ENCODE results near the gene C2orf74.
"Not testable (repeated sequence)": the region's sequence is repeated elsewhere in the genome, so short reads cannot be mapped to it uniquely, and the experiment has no call there.

Gene C2orf74

DNA sequence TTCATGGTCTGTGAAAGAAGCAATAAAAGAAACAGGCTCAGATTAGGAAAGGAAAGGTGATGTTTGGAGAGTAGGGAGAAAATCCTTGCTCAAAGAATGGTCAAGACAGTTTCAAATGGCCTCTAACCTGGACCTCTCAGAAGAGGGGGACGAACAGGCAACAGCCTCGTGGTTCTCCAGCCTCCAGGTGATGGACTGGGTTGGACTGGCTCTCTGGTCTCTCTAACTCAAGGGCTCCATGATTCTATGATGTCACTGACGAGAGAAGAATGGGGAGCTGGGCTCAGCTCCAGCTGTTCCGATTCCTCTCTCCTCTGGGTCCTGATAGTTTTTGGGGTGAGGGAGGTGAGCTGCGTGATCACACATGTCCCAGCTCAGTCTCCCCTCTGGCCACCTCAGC lies at the start of gene C2orf74:
TSS of gene C2orf74 (plus strand) at position 301 of the 400 bp plus-strand sequence. CDS start 327 bp downstream, outside the sequence.
- DNase-seq (ENCODE audit: low read depth in 2 of 2), result no peak

DNA sequence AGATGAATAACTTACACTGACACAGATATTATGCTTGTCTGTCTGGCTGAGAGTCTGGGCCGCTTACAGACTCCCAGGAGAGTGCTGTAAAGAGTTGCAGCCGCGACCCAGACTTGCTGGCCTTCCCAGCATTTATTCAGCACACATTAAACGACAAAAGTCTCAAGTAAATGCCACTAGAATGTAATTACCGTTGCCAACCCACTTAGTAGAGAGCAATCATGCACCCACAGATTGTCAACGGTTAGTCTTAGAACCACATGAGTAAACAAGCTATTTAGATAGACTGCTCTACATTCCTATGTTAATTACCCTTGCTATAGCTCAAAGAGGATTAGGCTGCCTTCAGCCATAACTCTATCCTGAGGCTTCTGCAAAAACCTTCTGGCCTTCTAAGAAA lies 47.8 kb upstream of the C2orf74 start:
- no peak for DNase-seq (ENCODE audit: low read depth in 2 of 2)

DNA sequence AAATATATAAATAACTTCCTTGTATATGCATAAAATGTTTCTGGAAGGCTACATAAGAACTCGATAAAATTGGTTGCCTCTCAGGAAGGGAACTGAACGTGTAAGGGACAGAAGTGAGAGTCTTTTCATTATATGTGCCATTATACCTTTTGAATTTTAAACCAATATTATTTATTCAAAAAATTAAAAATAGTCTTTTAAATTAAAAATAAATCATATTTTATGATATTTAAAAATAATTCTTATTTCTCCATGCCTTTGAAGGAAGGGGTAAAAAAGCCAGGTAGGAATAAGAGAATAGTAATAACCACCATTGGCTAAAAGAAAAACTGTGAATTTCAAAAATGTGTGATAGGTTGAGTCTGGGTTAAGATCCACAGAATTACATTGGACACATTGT lies 45.7 kb upstream of the C2orf74 start:
- DNase-seq (ENCODE audit: low read depth in 2 of 2), result no peak

DNA sequence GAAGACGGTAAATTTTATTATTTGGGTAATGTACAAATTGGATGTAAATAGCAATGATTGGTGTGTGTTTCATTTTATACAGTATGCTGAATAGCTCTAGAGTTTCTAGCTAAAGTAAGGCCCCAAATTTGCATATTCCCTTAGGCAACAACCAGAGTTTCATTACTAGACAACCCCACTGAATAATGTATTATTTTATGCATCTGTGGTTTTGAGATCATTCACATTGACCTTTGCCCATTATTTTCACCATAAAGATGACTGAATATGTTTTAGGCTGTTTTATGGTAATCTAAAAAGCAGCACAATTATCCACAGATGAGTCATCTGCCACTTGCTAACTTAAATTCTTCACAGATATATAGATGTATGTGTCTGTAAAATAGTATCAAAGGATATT lies 44.5 kb upstream of the C2orf74 start:
- DNase-seq (ENCODE audit: low read depth in 2 of 2), result no peak

DNA sequence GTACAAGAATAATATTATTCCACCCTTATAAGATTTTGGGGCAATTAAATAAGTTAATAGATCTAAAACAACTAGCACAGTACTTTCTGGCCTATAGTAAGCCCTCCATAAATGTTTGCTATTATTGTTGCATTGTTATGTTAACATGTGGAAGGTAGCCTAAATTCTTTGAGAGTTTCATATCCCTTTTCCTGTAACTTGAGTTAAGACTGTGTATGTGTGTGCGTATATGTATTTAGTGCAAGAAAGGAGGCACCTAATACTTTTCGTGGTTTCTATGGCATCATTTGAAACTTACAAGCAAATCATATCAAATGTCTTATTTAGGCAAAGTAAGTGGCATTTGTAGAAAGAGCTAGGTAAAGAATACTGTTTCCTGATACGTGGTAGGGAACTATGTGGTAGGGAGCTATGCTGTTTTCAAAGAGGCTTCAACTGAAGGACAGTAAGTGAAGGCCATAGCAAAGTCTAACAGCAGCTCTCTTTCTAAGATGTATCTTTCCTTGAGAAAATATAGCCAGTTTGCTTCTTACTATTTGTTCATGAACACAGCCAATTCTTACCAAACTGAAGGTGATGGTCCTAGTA lies 36.8 kb upstream of the C2orf74 start:
- DNase-seq (ENCODE audit: low read depth in 2 of 2), result no peak

DNA sequence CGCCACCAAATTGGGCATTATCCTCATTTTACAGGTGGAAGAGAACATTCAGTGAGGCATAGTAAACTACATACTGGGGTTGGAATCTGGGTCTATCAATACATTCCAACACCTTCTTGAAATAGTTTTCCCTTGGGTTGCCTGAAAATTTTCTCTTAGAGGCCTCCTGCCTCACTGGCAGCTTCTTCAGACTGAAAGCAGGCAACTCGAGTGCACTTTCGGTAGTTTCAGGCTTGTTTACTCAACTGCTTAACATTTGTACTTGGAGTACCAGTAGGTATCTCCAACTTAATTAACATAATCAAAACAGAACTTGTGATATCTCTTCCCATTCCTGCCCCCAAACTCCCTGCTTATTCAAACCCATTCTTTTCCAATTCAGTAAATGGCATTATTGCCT lies 36.2 kb upstream of the C2orf74 start:
- DNase-seq (ENCODE audit: low read depth in 2 of 2), result no peak

DNA sequence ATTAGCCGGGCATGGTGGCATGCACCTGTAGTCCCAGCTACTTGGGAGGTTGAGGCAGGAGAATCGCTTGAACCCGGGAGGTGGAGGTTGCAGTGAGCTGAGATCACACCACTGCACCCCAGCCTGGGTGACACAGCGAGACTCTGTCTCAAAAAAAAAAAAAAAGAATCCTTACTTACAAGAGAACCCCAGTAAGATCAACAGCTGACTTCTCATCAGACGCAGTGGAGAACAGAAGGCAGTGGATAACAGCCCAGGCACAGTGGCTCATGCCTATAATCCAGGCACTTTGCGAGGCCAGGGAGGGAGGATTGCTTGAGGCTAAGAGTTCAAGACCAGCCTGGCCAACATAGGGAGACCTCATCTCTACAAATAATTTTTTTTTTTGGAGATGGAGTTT lies 33.9 kb upstream of the C2orf74 start:
- DNase-seq (ENCODE audit: low read depth in 2 of 2), result not testable (repeated sequence)

DNA sequence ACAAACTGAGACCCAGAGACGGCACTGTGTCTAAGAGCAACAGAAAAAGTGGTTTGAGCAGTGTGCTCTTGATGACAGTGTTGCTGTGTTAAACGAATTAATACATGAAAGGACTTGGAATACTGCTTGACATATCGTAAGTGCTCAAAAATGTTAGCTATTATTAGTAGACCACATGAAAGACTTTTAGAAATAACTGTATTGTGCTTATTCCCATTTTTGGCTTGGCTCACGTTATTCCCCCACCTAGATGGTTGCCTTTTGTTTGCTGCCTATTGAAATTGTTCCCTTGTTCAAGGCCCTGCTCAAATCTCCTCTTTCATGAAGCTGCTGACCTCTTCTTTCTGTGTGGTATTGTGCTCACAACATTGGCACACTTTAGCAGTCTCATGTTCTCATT lies 27.8 kb upstream of the C2orf74 start:
- no peak for DNase-seq (ENCODE audit: low read depth in 2 of 2)

DNA sequence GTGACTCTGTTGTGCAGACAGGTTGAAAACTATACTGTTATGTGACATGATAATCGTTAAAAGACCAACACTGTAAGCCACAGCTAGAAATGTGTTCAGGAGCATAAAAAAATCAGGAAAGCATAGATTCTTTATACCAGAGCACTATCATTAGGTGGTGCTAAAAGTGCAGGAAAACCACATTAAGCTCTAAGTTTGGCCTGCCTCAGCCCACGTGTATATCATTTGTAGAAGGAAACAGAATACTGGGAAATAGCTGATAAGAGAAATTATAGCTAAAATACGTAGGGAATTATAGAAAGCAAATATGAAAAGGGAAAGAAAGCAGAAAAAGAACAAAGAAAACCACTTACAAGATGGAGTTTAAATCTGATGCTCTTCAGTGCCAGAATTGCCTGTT lies 26.5 kb upstream of the C2orf74 start:
- DNase-seq (ENCODE audit: low read depth in 2 of 2), result no peak

DNA sequence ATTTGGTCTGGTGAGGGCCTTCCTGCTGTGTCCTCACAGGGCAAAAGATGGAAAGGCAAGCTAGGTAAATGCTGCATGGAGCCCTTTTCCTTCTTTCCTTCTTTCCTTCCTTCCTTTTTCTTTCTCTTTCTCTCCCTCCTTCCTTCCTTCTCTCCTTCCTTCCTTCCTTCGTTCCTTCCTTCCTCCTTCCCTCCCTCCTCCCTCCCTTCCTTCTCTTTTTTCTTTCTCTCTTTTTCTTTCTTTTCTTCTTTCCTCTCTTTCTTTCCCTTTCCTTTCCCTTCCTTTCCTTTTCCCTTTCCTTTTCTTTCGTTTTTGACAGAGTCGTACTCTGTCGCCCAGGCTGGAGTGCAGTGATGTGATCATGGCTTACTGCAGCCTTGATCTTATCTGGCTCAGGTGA lies 23.1 kb upstream of the C2orf74 start:
- DNase-seq (ENCODE audit: low read depth in 2 of 2), result no peak

DNA sequence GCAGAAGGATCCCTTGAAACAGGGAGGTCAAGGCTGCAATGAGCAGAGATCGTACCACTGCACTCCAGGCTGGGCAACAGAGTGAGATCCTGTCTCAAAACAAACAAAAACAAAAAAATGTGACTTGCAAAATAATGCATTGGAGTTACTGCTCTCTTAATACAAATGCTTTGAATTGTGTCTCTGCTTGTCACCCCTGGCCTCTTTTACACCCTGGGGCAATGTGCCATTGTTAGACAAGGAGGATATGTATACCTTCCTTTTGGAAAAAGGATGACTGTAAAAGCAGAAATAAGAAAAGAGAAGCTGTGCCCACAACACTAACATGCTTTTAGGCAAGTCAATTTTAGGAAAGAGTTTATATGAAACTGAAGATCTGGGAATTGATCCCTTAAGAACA lies 20.8 kb upstream of the C2orf74 start:
- DNase-seq (ENCODE audit: low read depth in 2 of 2), result no peak

DNA sequence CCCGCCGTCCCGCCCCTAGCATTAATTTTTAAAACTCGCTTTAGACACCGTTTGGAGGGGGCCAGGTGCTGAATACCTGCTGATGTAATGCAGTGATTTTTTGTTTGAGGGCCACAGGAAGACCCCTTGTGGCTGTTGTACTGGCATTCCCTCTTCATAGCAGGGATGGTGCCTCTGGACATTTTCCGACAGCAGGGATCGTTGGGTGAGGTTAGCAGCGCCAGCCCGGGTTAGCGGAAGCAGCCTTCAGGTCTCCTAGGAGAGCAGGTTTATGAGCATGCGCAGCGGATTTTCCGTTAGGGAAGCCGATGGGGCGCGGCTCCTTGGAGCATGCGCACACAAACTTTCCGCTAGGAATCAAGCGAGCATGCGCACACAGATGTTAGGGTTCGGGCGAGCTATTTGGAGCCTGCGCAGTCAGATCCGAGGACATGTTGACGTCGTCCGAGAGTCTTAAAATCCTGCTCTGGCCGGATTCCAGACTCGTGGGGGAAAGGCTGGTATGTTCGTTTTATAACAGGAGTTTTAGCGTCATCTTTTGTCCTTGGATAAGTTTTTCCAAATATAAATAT lies 17.2 kb upstream of the C2orf74 start:
- DNase-seq (ENCODE audit: low read depth in 2 of 2), result peak; percentile 83 to 85

DNA sequence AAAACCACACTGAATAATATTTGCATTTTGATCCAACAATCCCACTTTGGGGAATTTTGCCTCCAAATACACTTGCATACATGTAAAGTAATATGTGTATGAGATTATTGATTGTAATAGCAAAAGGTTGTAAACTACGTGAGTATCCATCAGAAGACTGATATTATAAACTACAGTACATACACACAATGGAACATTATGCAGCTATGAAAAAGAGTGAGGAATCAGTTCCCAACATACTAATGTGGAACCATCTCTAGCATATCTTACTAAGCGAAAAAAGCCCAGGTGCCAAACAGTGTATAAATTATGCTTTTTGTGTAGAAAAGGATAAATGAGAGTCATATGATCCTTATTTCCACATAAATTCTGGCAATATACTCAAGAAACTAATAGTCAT lies 16.0 kb upstream of the C2orf74 start:
- no peak for DNase-seq (ENCODE audit: low read depth in 2 of 2)

DNA sequence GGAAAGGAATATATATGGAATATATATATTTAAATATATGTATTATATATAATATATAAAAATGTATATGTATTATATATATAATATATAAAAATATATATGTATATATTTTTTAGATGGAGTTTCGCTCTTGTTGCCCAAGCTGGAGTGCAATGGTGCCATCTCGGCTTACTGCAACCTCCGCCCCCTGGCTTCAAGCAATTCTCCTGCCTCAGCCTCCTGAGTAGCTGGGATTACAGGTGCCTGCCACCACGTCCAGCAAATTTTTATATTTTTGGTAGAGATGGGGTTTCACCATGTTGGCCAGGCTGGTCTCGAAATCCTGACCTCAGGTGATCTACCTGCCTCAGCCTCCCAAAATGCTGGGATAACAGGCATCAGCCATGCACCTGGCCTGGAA lies 13.9 kb upstream of the C2orf74 start:
- DNase-seq (ENCODE audit: low read depth in 2 of 2), result not testable (repeated sequence)

DNA sequence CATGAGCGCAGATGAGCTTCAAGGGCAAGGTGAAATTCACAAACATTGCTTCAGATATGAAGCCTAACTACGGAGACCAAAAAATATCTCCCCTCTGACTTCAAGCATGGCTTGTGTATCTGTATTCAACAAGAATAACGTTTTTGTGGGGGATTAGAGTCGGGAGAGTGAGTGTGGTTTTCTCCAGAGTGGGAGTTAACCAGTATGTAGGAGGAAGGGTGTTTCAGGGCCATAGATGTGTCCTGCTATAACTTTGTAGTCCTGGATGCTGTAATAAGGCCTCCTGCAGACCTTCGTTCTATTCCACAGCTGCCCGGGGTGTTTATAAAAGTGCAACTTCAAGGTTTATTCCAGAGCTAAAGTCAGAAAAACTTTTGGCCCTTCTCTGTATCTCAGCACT lies 12.9 kb upstream of the C2orf74 start:
- DNase-seq (ENCODE audit: low read depth in 2 of 2), result no peak

DNA sequence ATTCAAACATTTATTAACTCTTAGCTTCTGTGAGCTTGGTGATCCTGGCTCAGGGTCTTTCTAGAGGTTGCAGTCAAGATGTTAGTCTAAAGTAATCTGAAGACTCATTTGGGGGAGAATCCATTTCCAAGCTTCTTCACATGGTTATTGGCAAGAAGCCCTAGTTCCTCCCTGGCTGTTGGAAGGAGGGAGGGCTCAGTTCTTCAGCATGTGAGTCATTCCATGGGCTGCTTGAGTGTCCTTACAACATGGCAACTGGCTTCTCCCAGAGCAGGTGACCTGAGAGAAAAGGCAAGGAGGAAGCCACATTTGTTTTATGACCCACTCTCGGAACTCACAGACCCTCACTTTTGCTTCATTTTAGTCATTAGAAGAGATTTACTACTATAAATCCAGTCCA lies 10.6 kb upstream of the C2orf74 start:
- no peak for DNase-seq (ENCODE audit: low read depth in 2 of 2)

DNA sequence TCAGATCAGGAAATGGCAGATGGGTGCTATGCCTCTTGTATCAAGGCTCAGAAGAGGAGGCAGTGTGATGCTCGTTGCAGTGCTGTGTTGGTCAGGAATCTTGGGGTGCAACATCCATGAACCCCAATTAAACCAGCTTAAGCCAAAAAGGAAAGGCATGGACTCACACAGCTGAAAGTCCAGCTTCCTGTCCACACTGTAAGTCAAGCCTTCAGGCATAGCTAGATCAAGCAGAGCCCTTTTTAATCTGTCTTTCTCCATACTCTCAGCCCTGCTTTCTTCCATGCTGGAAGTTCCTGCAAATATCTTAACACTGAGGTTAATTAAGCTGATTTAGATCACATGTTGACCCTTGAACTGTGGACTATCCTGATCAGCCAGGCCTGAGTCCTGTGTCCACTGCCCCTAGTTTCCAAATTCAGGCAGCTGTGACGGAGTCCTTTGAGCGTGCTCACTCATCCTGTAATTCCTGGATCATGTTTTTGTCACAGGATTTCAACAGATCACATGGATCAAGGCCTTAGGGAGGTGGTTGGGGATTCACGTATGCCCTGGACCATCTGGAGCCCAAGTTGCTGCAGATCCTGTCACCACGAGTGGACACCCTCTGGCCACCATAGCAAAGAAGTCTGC lies 4.5 kb upstream of the C2orf74 start:
- no peak for DNase-seq (ENCODE audit: low read depth in 2 of 2)

DNA sequence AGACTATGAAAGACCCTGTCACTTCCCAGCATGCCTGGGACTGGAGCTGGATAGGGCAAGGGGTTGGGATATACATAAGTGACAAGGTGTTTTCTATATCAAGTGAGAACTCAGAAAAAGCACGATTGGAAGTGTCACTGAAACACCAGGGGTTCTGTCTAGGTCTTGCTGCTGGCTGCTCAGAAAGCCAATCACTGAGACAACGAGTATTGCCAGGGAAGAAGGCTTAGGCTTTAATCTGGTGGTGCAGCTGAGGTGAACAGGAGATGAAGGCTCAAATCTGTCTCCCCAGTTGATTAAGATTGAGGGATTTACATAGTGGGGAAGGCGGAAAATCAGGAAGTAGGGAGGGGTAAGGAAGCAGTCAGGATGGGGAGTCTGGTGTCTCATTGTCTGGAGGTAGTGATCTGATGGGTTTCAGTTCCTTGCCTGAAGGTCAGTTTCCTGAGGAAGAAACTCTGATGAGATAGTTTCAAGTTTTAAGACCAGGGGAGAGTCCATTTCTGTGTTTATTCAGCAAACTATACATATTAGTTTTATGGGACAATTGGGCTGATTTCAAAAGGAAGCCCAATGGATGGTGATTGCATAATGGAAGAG lies 3.5 kb upstream of the C2orf74 start:
- DNase-seq (ENCODE audit: low read depth in 2 of 2), result no peak

DNA sequence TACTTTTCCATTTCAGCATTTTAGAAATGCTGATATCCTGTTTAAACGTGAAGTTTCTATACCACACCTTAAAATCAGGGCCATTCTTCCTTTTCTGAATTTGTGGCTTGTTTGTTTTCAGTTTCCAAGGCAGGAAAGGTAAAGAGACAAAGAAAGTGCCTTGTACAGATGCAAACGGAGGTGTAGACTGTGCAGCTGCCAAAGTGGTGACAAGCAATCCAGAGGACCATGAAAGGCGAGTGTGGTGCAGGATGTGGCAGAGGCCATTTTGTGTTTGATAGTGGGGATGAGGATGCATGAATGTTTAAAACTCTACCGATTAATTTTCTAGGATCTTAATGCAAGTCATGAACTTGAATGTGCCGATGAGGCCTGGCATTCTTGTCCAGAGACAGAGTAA lies 733 bp downstream of the C2orf74 start:
- no peak for DNase-seq (ENCODE audit: low read depth in 2 of 2)

DNA sequence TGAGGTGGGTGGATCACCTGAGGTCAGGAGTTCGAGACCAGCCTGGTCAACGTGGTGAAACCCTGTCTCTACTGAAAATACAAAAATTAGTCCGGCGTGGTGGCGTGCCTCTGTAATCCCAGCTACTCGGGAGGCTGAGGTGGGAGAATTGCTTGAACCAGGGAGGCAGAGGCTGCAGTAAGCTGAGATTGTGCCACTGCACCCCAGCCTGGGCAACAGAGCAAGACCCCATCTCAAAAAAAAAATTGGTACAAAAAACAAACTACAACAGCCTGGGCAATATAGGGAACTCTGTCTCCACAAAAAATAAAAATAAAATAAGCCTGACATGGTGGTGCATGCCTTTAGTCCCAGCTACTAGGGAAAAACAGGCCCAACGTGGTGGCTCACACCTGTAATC lies 3.1 kb downstream of the C2orf74 start:
- not testable (repeated sequence) for DNase-seq (ENCODE audit: low read depth in 2 of 2)

DNA sequence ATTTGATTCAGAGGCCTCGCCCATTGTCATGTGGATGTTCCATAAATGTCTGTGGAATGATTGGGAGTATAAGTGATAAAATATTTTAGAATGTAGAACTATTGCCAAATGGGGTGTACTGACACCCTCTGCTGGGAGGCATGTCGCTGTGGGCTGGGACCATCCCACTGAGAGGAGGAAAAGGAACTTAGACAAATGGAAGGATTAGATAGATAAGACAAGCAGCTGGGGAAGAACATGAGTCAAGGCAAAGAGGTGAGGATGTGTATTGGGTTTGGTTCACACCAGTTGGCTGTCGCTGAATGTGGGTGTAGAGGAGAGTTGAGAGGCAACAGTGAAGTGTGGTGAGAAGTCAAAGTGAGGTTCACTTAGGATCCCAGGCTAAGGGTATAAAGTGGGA lies 4.0 kb downstream of the C2orf74 start:
- DNase-seq (ENCODE audit: low read depth in 2 of 2), result no peak

DNA sequence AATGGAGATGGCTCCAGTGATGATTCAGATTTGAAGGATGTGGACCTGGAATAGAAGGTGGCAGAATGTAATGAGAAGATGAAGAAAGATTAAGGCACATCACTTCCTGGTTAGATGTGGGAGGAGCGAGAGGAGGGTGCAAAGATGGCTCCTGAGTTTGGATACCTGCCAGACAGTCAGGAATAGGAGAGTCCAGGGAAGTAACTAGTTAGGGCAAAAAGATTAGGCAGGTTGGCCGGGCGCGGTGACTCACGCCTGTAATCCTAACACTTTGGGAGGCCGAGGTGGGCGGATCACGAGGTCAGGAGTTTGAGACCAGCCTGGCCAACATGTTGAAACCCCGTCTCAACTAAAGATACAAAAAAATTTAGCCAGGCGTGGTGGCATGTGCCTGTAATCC lies 5.6 kb downstream of the C2orf74 start:
- DNase-seq (ENCODE audit: low read depth in 2 of 2), result no peak

DNA sequence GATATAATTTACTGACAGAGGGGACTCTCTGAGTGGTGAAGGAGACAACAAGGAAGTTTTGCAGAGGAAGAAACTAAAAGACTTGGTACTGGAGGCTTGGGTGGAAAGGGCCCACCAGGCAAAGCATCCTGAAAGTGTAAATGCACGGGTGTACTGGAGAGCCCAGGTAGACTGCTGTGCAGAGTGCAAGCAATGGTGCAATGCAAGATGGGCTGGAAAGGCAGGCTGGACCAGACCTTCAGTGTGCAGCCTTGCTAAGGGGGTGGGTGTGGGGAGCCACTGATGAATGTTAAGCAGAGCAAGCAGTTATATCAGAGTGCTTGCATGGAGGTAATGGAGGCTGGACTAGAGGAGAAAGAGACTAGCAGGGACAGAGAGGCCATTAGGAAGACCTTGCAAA lies 10.7 kb downstream of the C2orf74 start:
- DNase-seq (ENCODE audit: low read depth in 2 of 2), result no peak

All from stimulated activated CD4-positive, alpha-beta T cell treated with anti-CD3 and anti-CD28 coated beads, Interleukin-1b, Interleukin-23, amount 100 ng/mL, for 1 hour (primary cell).